GM12872 (cell line): ENCODE data around the gene CTIF.

Source experiments
- TF ChIP-seq, protein P1 (sequence below): IDR thresholded peaks from 3 replicates; pipeline ENCODE4 v1.5.1; 2011; ENCODE audit warnings: low read depth, mild to moderate bottlenecking, low read length, moderate library complexity; ENCODE audit not compliant: insufficient read depth

Gene CTIF

DNA sequence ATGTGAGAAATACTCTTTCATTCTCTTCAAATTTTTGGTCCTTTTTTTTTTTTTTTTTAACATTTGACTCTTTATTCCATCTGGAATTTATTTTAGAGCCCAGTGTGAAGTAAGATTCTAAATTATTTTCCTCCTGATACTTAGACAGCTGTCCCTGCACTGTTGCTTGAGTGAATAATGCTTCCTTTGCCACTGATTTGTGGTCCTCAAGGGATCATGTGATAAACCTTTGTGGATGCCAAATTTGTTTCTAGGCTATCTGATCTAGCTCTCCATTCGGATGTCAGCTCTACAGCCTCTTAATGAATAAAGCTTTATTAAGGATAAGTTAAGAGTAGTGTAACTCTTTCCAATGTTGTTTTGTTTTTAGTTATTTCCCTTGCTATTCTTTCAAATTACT, 269.6 kb downstream of the CTIF start:
- TF ChIP-seq, protein P1, sequence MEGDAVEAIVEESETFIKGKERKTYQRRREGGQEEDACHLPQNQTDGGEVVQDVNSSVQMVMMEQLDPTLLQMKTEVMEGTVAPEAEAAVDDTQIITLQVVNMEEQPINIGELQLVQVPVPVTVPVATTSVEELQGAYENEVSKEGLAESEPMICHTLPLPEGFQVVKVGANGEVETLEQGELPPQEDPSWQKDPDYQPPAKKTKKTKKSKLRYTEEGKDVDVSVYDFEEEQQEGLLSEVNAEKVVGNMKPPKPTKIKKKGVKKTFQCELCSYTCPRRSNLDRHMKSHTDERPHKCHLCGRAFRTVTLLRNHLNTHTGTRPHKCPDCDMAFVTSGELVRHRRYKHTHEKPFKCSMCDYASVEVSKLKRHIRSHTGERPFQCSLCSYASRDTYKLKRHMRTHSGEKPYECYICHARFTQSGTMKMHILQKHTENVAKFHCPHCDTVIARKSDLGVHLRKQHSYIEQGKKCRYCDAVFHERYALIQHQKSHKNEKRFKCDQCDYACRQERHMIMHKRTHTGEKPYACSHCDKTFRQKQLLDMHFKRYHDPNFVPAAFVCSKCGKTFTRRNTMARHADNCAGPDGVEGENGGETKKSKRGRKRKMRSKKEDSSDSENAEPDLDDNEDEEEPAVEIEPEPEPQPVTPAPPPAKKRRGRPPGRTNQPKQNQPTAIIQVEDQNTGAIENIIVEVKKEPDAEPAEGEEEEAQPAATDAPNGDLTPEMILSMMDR, result no peak

GRCh38 chr18:48809365-48809764, 270.5 kb downstream of the CTIF start:
- TF ChIP-seq, protein P1, result no peak

DNA sequence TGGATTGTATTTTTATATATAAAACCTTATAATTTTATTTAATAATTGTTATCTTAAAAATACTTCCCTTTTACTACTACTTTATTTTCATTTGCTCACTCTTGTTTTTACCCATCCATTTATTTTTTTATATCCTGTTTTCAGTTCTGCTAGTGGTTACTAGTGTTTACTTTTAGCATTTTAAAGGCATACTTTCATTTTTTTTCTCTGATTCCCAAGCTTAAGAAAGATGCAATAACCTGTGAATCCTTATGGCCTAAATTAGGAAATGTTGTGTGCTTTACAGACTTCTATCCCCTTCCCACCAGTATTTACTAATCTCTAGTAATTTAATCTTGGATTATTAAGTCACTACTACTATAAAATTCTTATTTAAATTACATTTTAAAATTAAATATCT, 272.0 kb downstream of the CTIF start:
- TF ChIP-seq, protein P1, result no peak

DNA sequence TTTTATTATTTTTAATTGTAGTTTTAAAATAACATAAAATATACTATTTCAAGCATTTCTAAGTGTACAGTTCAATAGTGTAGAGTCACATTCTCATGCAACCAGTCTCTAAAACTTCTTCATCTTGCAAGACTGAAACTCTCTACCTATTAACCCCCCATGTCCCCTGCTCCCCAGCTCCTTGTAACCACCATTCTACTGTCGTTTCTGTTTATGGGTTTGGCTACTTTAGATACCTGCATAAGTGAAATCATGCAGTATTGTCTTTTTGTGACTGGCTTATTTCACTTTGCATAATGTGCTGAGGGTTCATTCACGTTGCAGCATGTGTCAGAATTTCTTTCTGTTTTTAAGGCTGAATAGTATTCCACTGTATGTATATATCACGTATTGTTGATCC, 272.6 kb downstream of the CTIF start:
- TF ChIP-seq, protein P1, result no peak

GRCh38 chr18:48813321-48813720, 274.5 kb downstream of the CTIF start:
- TF ChIP-seq, protein P1, result no peak

GRCh38 chr18:48813833-48814489, 275.1 kb downstream of the CTIF start:
- TF ChIP-seq, protein P1, result no peak

DNA sequence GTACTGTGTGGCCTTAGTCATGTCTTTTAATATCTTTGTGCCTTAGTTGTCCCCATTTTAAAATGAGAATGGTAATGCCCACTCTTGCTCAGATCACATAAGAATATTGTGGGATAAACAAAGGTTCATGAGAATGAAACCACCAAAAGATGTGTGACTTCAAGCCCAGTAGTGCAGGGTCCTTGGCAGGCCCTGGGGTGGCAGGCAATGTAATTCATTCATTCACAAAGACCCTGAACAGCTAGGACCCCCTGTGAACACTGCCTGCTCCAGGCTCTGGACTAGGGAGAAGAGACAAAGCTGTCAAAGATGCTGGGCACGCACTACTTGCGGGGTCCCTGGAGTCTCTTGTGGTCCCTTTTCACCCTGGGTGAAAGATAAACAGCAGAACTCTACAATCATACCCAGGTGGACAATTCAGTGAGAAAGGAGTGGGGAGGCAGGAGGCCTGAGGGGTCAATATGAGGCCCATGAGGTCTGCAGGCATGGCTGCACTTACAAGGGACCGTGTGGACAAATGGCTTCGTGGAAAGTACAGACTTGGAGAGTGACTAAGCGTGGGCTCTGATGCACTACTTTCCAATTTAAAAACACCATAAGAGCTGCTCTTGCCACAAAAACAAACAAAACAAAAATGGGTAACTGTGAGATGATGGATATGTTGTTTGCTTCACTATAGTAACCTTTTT, 275.8 kb downstream of the CTIF start:
- TF ChIP-seq, protein P1, result no peak
